Mucosa of descending colon (tissue), 3 donors: ENCODE data around the gene DENND6A. TPM values are rescaled to one million over a fixed set of nuclear protein-coding genes. Genes with fewer than 3 reads are reported as not detected.

Source experiments
- ATAC-seq: fragments of 200-7000 bp; cut with Tn5 transposase; one replicate; pipeline ENCODE4 v1.9.1; 2020; ENCODE audit warnings: mild to moderate bottlenecking, moderate library complexity
- DNase-seq, 3 donors: peaks; one replicate each; pipeline ENCODE4 v3.0.0-alpha.2; 2020
- H3K36me3 ChIP-seq: fragments of 200-600 bp; one replicate; pipeline ENCODE4 v1.8.0; 2021; ENCODE audit warnings: low read depth, mild to moderate bottlenecking
- H3K4me1 ChIP-seq: fragments of 200-600 bp; one replicate; pipeline ENCODE4 v1.8.0; 2021; ENCODE audit warnings: low read depth, mild to moderate bottlenecking
- H3K4me3 ChIP-seq: fragments of 200-600 bp; one replicate; pipeline ENCODE4 v1.8.0; 2021; ENCODE audit warnings: mild to moderate bottlenecking
- H3K9me3 ChIP-seq: fragments of 200-600 bp; one replicate; pipeline ENCODE4 v1.8.0; 2021; ENCODE audit warnings: mild to moderate bottlenecking
- CTCF ChIP-seq: fragments of 200-600 bp; IDR thresholded peaks from one replicate; pipeline ENCODE4 v1.8.0; 2022; ENCODE audit warnings: antibody characterized with exemption, mild to moderate bottlenecking
- intact Hi-C, 2 donors: fragments of 100-400 bp; cut with DNase I in 1 of 2; cut with micrococcal nuclease in 1 of 2; formaldehyde crosslinking; loops; one replicate each; pipeline versions ENCODE4 v1.11.0 to v1.11.1; 2022; cut with DNase I, micrococcal nuclease
- total RNA-seq, 3 donors: library from RNA; stranded (reverse); fragmentation: NEBNext Ultra II Directional in 2 of 3; extraction: Animal tissue kit (Norgen Biotek cat#: 25700) in 2 of 3; gene quantifications; one replicate each; pipeline versions ENCODE4 v1.2.1 to v1.2.4, GENCODE V29; 2021 to 2023
- donor health status: DM: no; HTN: no; CAD: no; lungs with moderate emphysema.
- donor health status: DM: no; HTN: no; CAD: no.
- donor health status: DM: no; HTN: yes; CAD: no.

DENND6A gene
- total RNA-seq, 3 donors from 2014 or later, result 19.6 to 34.7 (median 20.4) TPM

DNA sequence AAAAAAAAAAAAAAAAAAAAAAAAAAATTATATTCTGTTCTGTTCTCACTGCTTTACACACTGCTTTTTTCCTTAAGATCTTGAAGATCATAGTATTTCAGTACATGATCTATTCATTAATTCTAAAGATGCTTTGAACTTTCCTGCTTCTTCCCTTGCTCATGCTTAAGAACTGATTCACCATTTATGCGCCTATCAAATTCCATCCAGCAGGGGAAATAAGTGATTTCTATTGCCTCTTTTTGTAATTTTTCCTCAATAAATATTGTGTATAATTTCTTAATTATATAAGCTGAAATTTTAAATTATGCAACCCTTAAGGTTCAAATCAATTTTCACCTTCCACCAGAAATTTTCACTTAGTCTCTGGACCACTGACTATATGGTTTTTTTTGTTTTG lies 10.6 kb downstream of the DENND6A start:
- no peaks in the 10 kb centered on the region for H3K4me1 ChIP-seq
- H3K4me3 ChIP-seq, result no peak overlapping the region
- no peak for DNase-seq
- H3K9me3 ChIP-seq, result no peaks in the 10 kb centered on the region
- ATAC-seq, result no peak
- intact Hi-C loops, result no loop called here
- TF ChIP-seq CTCF, result no peak
- H3K36me3 ChIP-seq, result no peaks in the 10 kb centered on the region

DNA sequence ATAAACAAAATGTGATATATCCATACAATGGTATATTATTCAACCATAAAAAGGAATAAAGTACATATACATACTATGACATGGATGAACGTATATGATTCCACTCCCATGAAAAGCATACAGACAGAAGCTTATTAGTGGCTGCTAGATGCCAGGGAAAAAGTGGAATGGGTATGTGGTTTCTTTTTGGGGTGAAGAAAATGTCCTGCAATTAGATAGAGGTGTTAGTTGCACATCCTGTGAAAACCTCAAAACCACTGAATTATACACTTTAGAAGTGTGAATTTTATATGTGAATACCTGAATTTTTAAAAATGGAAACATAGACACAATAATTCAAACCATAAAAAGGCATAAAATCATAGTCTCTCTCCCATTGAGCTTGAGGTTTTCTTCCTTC lies 11.2 kb downstream of the DENND6A start:
- intact Hi-C loops, result no loop called here
- H3K4me3 ChIP-seq, result no peak overlapping the region
- no peaks in the 10 kb centered on the region for H3K9me3 ChIP-seq
- H3K4me1 ChIP-seq, result no peaks in the 10 kb centered on the region
- H3K36me3 ChIP-seq, result no peaks in the 10 kb centered on the region
- TF ChIP-seq CTCF, result no peak
- no peak for ATAC-seq
- no peak for DNase-seq

DNA sequence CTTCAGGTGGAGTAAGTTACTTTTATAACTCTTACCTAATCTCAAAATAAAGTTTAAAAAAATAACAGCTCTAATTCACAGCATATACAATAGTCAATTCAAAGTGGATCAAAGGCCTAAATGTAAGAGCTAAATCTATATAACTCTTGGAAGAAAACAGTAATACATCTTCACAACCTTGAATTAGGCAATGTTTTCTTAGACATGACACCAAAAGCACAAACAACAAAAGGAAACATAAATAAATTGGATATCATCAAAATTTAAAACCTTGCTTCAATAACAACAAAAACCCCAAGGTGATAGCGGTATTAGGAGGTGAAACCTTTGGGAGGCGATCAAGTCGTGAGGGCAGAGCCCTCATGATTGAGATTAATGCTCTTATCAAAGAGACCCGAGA lies 12.8 kb downstream of the DENND6A start:
- intact Hi-C loops, result no loop called here
- Histone ChIP-seq H3K4me1 (no peaks in the 10 kb centered on the region), H3K36me3 (no peaks in the 10 kb centered on the region), H3K9me3 (no peaks in the 10 kb centered on the region), H3K4me3 (no peak overlapping the region)
- ATAC-seq, result no peak
- TF ChIP-seq CTCF, result no peak
- no peak for DNase-seq

- Histone ChIP-seq H3K36me3 (no peaks in the 10 kb centered on the region), H3K4me1 (no peaks in the 10 kb centered on the region), H3K4me3 (no peak overlapping the region), H3K9me3 (no peaks in the 10 kb centered on the region)
- no peak for DNase-seq
- no peak for ATAC-seq
- intact Hi-C loops, result no loop called here
- TF ChIP-seq CTCF, result no peak
Observed at GRCh38 chr3:57675530-57675929, 17.3 kb downstream of the DENND6A start.

DNA sequence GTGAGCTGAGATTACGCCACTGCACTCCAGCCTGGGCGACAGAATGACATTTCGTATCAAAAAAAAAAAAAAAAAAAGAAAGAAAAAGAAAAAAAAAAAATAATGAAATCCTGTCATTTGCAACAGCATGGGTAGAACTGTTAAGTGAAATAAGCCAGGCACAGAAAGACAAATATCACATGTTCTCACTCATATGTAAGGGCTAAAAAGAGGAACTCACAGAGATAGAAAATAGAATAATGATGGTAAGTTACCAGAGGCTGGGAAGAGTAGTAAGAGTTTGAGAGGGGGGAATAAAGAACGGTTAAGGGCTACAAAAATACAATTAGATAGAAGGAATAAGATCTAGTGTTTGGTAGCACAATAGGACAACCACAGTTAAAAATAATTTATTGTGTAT lies 19.7 kb downstream of the DENND6A start:
- DNase-seq, result no peak
- ATAC-seq, result no peak
- H3K9me3 ChIP-seq, result no peaks in the 10 kb centered on the region
- intact Hi-C loops, result no loop called here
- no peak overlapping the region for H3K4me3 ChIP-seq
- no peaks in the 10 kb centered on the region for H3K4me1 ChIP-seq
- TF ChIP-seq CTCF, result no peak
- no peaks in the 10 kb centered on the region for H3K36me3 ChIP-seq

DNA sequence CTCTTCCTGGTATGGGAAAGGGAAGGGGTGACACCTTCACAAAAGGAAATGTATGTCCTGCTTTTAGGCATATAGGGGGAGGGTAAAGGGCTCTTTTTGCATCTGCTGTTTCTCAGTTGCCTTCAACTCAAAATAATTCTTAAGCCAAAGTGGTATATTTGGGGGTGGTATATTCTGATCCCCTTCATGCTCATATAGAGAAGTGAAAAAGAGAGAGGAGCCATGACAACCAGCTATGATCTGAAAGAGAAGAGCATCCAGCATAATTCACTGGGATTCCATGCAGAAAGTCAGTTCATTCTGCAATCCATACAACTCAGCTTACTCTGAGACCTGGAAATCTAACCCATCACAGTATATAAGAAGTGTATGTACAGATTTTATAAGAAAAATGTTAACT lies 22.3 kb downstream of the DENND6A start:
- ATAC-seq (no peak), DNase-seq (no peak)
- TF ChIP-seq CTCF, result no peak
- Histone ChIP-seq H3K9me3 (no peaks in the 10 kb centered on the region), H3K4me1 (no peaks in the 10 kb centered on the region), H3K36me3 (no peaks in the 10 kb centered on the region), H3K4me3 (no peak overlapping the region)
- intact Hi-C loops, result no loop called here
